ENCODE data around the gene SLC32A1.
A peak's percentile ranks its signal among the peaks of the same experiment; 100 is the strongest.

SLC32A1 gene

DNA sequence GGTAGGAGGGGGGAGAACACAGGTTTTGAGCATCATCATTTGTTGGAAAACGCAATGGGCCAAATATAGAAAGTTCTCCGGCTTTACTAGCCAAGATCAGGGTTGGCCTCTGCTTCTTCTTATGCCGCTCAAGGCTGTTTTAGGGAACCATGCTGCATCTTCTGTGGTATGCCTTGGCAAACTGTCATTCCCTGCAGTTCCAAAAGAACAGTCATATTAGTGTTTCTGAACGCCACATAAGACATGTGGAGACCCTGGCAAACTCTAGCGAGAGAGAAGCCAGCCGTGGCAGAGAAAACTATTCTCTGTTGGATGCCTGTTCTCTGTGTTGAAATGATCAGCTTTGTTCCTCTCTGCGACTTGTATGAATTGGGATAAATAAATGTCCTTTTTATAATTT is 34.8 kb downstream of the SLC32A1 start:
- in situ Hi-C loops (cut with HindIII; ENCODE audit: low sequenced_read_pairs) = loop anchor here (10.0 kb wide), 1 partner anchor 114 kb away; no protein-coding TSS in a partner anchor
- TF ChIP-seq, protein P1, sequence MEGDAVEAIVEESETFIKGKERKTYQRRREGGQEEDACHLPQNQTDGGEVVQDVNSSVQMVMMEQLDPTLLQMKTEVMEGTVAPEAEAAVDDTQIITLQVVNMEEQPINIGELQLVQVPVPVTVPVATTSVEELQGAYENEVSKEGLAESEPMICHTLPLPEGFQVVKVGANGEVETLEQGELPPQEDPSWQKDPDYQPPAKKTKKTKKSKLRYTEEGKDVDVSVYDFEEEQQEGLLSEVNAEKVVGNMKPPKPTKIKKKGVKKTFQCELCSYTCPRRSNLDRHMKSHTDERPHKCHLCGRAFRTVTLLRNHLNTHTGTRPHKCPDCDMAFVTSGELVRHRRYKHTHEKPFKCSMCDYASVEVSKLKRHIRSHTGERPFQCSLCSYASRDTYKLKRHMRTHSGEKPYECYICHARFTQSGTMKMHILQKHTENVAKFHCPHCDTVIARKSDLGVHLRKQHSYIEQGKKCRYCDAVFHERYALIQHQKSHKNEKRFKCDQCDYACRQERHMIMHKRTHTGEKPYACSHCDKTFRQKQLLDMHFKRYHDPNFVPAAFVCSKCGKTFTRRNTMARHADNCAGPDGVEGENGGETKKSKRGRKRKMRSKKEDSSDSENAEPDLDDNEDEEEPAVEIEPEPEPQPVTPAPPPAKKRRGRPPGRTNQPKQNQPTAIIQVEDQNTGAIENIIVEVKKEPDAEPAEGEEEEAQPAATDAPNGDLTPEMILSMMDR (IDR thresholded peaks at IDR 0.05; ENCODE audit: low read depth, low read length, missing control alignments) = no peak
- DNase-seq (ENCODE audit: low read depth) = no peak
- no peak overlapping the region for H3K4me3 ChIP-seq (ENCODE audit: low read depth, low read length)

DNA sequence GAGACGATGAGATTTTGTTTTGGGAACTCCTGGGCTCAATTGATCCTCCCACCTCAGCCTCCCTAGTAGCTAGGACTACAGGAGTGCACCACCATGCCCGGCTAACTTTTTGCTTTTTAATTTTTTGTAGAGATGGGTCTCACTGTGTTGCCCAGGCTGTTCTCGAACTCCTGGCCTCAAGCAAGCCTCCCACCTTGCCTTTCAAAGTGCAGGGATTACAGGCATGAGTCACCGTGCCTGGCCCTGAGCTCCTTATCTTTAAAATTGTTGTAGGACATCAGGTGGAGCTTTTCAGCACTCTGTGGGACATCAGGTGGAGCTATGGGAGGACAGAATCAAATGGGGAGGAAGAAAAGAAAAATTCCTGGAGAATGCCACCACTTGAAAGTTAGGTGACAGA is 36.7 kb downstream of the SLC32A1 start:
- in situ Hi-C loops (cut with HindIII; ENCODE audit: low sequenced_read_pairs) = no loop called here
- TF ChIP-seq, protein P1 (IDR thresholded peaks at IDR 0.05; ENCODE audit: low read depth, low read length, missing control alignments) = no peak
- H3K4me3 ChIP-seq (ENCODE audit: low read depth, low read length) = no peak overlapping the region
- no peak for DNase-seq (ENCODE audit: low read depth)

GRCh38 chr20:38762174-38762573 is 37.9 kb downstream of the SLC32A1 start:
- in situ Hi-C loops (cut with HindIII; ENCODE audit: low sequenced_read_pairs) = no loop called here
- TF ChIP-seq, protein P1 (IDR thresholded peaks at IDR 0.05; ENCODE audit: low read depth, low read length, missing control alignments) = no peak
- H3K4me3 ChIP-seq (ENCODE audit: low read depth, low read length) = no peak overlapping the region
- no peak for DNase-seq (ENCODE audit: low read depth)

DNA sequence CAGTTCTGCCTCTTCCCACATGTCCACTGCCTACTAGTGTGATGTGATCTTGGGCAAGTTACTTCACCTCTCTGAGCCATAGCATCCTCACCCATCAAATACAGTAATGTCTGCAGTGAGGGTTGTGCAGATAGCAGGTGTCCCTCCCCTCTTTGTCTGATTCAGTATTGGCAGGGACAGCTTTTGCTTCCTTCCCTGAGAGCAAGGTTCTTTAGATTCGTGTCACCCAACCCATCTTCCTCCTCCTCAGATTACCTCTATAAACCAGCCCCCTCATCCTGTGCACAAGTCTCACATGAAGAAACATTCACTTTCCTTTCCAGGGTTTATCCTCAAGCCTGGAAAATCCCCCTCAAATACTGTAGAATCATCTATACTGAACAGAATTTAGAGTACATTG is 39.3 kb downstream of the SLC32A1 start:
- H3K4me3 ChIP-seq (ENCODE audit: low read depth, low read length) = no peak overlapping the region
- no peak for DNase-seq (ENCODE audit: low read depth)
- TF ChIP-seq, protein P1 (IDR thresholded peaks at IDR 0.05; ENCODE audit: low read depth, low read length, missing control alignments) = no peak
- in situ Hi-C loops (cut with HindIII; ENCODE audit: low sequenced_read_pairs) = no loop called here

- in situ Hi-C loops (cut with HindIII; ENCODE audit: low sequenced_read_pairs) = no loop called here
- TF ChIP-seq, protein P1 (IDR thresholded peaks at IDR 0.05; ENCODE audit: low read depth, low read length, missing control alignments) = no peak
- H3K4me3 ChIP-seq (ENCODE audit: low read depth, low read length) = no peak overlapping the region
- DNase-seq (ENCODE audit: low read depth) = peak; percentile 26
Measured at GRCh38 chr20:38764567-38765318, 40.5 kb downstream of the SLC32A1 start.

- TF ChIP-seq, protein P1 (IDR thresholded peaks at IDR 0.05; ENCODE audit: low read depth, low read length, missing control alignments) = no peak
- in situ Hi-C loops (cut with HindIII; ENCODE audit: low sequenced_read_pairs) = no loop called here
- no peak overlapping the region for H3K4me3 ChIP-seq (ENCODE audit: low read depth, low read length)
- no peak for DNase-seq (ENCODE audit: low read depth)
Measured at GRCh38 chr20:38766071-38766470, 41.8 kb downstream of the SLC32A1 start.

Measured in astrocyte of the cerebellum (primary cell).